ENCODE measurements around the gene VAMP5.

Gene VAMP5

DNA sequence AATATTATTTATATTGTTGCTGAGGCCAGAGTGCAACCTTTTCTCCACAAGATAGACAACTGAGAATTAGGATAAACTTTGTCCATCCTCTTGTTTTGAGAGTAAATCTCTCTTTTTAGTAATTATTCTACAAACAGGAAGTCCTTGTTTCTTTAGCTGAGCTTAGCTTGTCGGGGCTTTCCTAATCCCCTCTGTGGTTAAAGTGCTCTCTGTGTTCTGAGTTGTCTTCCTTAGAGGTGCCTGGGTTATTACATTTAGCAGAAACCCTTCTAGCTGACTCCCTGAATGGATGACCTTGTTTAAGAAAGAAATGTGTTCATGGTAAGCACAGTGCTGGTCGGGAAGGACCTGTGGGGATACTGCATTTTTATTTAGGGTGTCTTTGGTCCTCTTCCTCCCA is 44.4 kb downstream of the VAMP5 start:
- Histone ChIP-seq H3K36me3 (ENCODE audit: control insufficient read depth, low read length) (peaks cover 91% of the 10 kb centered on the region), H3K9me3 (ENCODE audit: control insufficient read depth, insufficient read depth, low read length) (no peaks in the 10 kb centered on the region), H4K20me1 (ENCODE audit: control insufficient read depth, insufficient read depth, low read depth, low read length) (0 out of 2 replicates have a peak, but pooled peaks cover 2% of the 10 kb centered on the region), H3K4me1 (ENCODE audit: control insufficient read depth, low read length) (no peaks in the 10 kb centered on the region), H3F3A (ENCODE audit: control insufficient read depth, insufficient read depth) (no peaks in the 10 kb centered on the region), H3K79me2 (ENCODE audit: control insufficient read depth, low read length) (peaks cover 21% of the 10 kb centered on the region), H3K9me2 (replicated peaks; ENCODE audit: control insufficient read depth, low read length) (no peaks in the 10 kb centered on the region), H3K27me3 (ENCODE audit: control insufficient read depth, low read length) (no peaks in the 10 kb centered on the region), H3K4me3 (ENCODE audit: low read length) (no peak overlapping the region), H3K4me2 (ENCODE audit: low read length) (no peak overlapping the region), H3K27ac (ENCODE audit: low read depth, low read length) (no peak overlapping the region)
- TF ChIP-seq, protein P1, sequence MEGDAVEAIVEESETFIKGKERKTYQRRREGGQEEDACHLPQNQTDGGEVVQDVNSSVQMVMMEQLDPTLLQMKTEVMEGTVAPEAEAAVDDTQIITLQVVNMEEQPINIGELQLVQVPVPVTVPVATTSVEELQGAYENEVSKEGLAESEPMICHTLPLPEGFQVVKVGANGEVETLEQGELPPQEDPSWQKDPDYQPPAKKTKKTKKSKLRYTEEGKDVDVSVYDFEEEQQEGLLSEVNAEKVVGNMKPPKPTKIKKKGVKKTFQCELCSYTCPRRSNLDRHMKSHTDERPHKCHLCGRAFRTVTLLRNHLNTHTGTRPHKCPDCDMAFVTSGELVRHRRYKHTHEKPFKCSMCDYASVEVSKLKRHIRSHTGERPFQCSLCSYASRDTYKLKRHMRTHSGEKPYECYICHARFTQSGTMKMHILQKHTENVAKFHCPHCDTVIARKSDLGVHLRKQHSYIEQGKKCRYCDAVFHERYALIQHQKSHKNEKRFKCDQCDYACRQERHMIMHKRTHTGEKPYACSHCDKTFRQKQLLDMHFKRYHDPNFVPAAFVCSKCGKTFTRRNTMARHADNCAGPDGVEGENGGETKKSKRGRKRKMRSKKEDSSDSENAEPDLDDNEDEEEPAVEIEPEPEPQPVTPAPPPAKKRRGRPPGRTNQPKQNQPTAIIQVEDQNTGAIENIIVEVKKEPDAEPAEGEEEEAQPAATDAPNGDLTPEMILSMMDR (IDR thresholded peaks at IDR 0.05; ENCODE audit: low read depth, low read length, poor library complexity, severe bottlenecking) = no peak
- TF ChIP-seq EZH2phosphoT487 (IDR thresholded peaks at IDR 0.05; ENCODE audit: borderline replicate concordance, low read length) = no peak

DNA sequence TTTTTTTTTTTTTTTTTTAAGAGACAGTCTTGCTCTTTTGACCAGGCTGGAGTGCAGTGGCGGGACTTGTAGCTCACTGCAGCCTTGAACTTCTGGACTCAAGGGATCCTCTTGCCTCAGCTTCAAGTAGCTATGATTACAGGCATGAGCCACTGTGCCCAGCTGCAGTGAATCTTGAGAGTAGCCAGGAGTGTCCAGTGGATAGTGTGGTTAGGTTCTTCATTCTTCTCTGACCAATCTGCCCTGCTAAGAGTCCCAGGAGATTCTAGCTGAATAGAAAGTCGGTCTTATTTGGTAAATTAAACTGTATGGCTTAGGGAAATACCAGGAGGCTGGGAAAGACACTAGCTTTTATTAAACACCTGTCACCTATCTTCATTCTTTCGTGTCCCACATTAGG is 47.1 kb downstream of the VAMP5 start:
- Histone ChIP-seq H3K4me3 (ENCODE audit: low read length) (no peak overlapping the region), H3K79me2 (ENCODE audit: control insufficient read depth, low read length) (peaks cover 23% of the 10 kb centered on the region), H3K9me2 (replicated peaks; ENCODE audit: control insufficient read depth, low read length) (no peaks in the 10 kb centered on the region), H3K27ac (ENCODE audit: low read depth, low read length) (no peak overlapping the region), H4K20me1 (ENCODE audit: control insufficient read depth, insufficient read depth, low read depth, low read length) (0 out of 2 replicates have a peak, but pooled peaks cover 2% of the 10 kb centered on the region), H3F3A (ENCODE audit: control insufficient read depth, insufficient read depth) (peaks cover 7% of the 10 kb centered on the region), H3K9me3 (ENCODE audit: control insufficient read depth, insufficient read depth, low read length) (no peaks in the 10 kb centered on the region), H3K27me3 (ENCODE audit: control insufficient read depth, low read length) (no peaks in the 10 kb centered on the region), H3K36me3 (ENCODE audit: control insufficient read depth, low read length) (peaks cover 86% of the 10 kb centered on the region), H3K4me1 (ENCODE audit: control insufficient read depth, low read length) (no peaks in the 10 kb centered on the region), H3K4me2 (ENCODE audit: low read length) (no peak overlapping the region)
- TF ChIP-seq EZH2phosphoT487 (IDR thresholded peaks at IDR 0.05; ENCODE audit: borderline replicate concordance, low read length) = no peak
- TF ChIP-seq, protein P1 (IDR thresholded peaks at IDR 0.05; ENCODE audit: low read depth, low read length, poor library complexity, severe bottlenecking) = no peak

DNA sequence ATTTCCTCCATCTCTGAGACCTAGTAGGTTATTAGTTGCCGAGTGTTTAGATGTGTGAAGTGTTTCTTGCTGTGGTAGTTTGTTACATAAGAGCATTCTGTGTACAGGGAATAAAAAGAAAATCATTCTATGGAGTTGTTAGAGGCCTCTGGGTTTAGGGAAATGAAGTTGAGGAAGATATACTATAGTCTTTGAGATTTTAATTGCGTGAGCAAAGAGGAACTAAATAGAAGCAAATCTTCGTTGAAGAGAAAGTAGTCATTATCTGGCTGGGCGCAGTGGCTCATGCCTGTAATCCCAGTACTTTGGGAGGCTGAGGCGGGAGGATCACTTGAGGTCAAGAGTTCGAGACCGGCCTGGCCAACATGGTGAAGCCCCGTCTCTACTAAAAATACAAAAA is 50.8 kb downstream of the VAMP5 start:
- Histone ChIP-seq H3K36me3 (ENCODE audit: control insufficient read depth, low read length) (peaks cover 89% of the 10 kb centered on the region), H3K4me1 (ENCODE audit: control insufficient read depth, low read length) (no peaks in the 10 kb centered on the region), H3K9me3 (ENCODE audit: control insufficient read depth, insufficient read depth, low read length) (no peaks in the 10 kb centered on the region), H4K20me1 (ENCODE audit: control insufficient read depth, insufficient read depth, low read depth, low read length) (0 out of 2 replicates have a peak, but pooled peaks cover 7% of the 10 kb centered on the region), H3F3A (ENCODE audit: control insufficient read depth, insufficient read depth) (peaks cover 17% of the 10 kb centered on the region), H3K4me2 (ENCODE audit: low read length) (no peak overlapping the region), H3K79me2 (ENCODE audit: control insufficient read depth, low read length) (peaks cover 26% of the 10 kb centered on the region), H3K9me2 (replicated peaks; ENCODE audit: control insufficient read depth, low read length) (no peaks in the 10 kb centered on the region), H3K4me3 (ENCODE audit: low read length) (no peak overlapping the region), H3K27ac (ENCODE audit: low read depth, low read length) (no peak overlapping the region), H3K27me3 (ENCODE audit: control insufficient read depth, low read length) (no peaks in the 10 kb centered on the region)
- TF ChIP-seq, protein P1 (IDR thresholded peaks at IDR 0.05; ENCODE audit: low read depth, low read length, poor library complexity, severe bottlenecking) = no peak
- TF ChIP-seq EZH2phosphoT487 (IDR thresholded peaks at IDR 0.05; ENCODE audit: borderline replicate concordance, low read length) = no peak

Measured in DOHH2 (cell line).